SH-SY5Y (cell line): ENCODE measurements around the gene STAT3.

Source experiments
- GATA2 ChIP-seq: IDR thresholded peaks from 2 replicates; pipeline ENCODE4 v1.6.1; 2011; ENCODE audit warnings: mild to moderate bottlenecking, low read depth, low read length
- GATA3 ChIP-seq: IDR thresholded peaks from 2 replicates; pipeline ENCODE4 v1.6.1; 2011; ENCODE audit warnings: low read depth, mild to moderate bottlenecking, low read length, moderate library complexity

GRCh38 chr17:42287305-42287976 lies 100.8 kb downstream of the STAT3 start:
- TF ChIP-seq GATA2 (no peak), GATA3 (no peak)
